Liver (tissue), 9 donors: ENCODE measurements around the gene LGR4. TPM values are rescaled to one million over a fixed set of nuclear protein-coding genes. Genes with fewer than 3 reads are reported as not detected.

Experiments used
- DNase-seq: peaks from one replicate; pipeline ENCODE4 v3.0.0-alpha.2; 2017; ENCODE audit warnings: low spot score
- H3K27ac ChIP-seq, 2 donors: one replicate each; pipeline ENCODE4 v1.7.0; 2013; ENCODE audit warnings: inconsistent platforms in 2 of 2, low read length in 2 of 2, control low read depth in 1 of 2, low read depth in 1 of 2, mild to moderate bottlenecking in 1 of 2
- H3K27me3 ChIP-seq, 4 donors: one replicate each; pipeline versions ENCODE4 v1.6.1 to v1.7.0; 2013; ENCODE audit warnings: low read length in 3 of 4, inconsistent platforms in 1 of 4, mild to moderate bottlenecking in 1 of 4, moderate library complexity in 1 of 4; ENCODE audit not compliant: control insufficient read depth in 4 of 4, insufficient read depth in 4 of 4
- H3K36me3 ChIP-seq, 4 donors: one replicate each; pipeline versions ENCODE4 v1.6.1 to v1.7.0; 2013; ENCODE audit warnings: low read length in 3 of 4, mild to moderate bottlenecking in 3 of 4, low read depth in 1 of 4, moderate library complexity in 1 of 4; ENCODE audit not compliant: control insufficient read depth in 4 of 4, insufficient read depth in 3 of 4
- H3K4me1 ChIP-seq, 4 donors: one replicate each; pipeline versions ENCODE4 v1.6.1 to v1.7.0; 2013; ENCODE audit warnings: low read length in 3 of 4, mild to moderate bottlenecking in 3 of 4, moderate library complexity in 1 of 4; ENCODE audit not compliant: control insufficient read depth in 4 of 4, insufficient read depth in 4 of 4
- H3K4me3 ChIP-seq, 3 donors: one replicate each; pipeline versions ENCODE4 v1.6.1 to v1.7.0; 2013; ENCODE audit warnings: low read length in 3 of 3, control low read depth in 1 of 3, low read depth in 1 of 3, mild to moderate bottlenecking in 1 of 3
- H3K9ac ChIP-seq, 2 donors: one replicate each; pipeline ENCODE4 v1.7.0; 2013; ENCODE audit warnings: low read length in 2 of 2, mild to moderate bottlenecking in 2 of 2, moderate library complexity in 2 of 2, control low read depth in 1 of 2, low read depth in 1 of 2
- H3K9me3 ChIP-seq, 4 donors: one replicate each; pipeline versions ENCODE4 v1.6.1 to v1.7.0; 2013; ENCODE audit warnings: low read length in 3 of 4; ENCODE audit not compliant: control insufficient read depth in 4 of 4
- ATF3 ChIP-seq: IDR thresholded peaks from 2 replicates; pipeline ENCODE4 v1.6.1; 2016; ENCODE audit warnings: antibody characterized with exemption
- HNF4A ChIP-seq, 2 donors: conservative IDR thresholded peaks; 2 replicates each; pipeline ENCODE4 v1.6.1; 2016; ENCODE audit warnings: antibody characterized with exemption in 2 of 2, mild to moderate bottlenecking in 2 of 2
- HNF4G ChIP-seq: IDR thresholded peaks from 2 replicates; pipeline ENCODE4 v1.6.1; 2016; ENCODE audit warnings: antibody characterized with exemption
- NR2F2 ChIP-seq: IDR thresholded peaks from 2 replicates; pipeline ENCODE4 v1.6.1; 2016; ENCODE audit warnings: antibody characterized with exemption
- RAD21 ChIP-seq, 2 donors: IDR thresholded peaks; 2 replicates each; pipeline ENCODE4 v1.6.1; 2016; ENCODE audit warnings: antibody characterized with exemption in 2 of 2, mild to moderate bottlenecking in 2 of 2
- SP1 ChIP-seq: IDR thresholded peaks from 2 replicates; pipeline ENCODE4 v1.6.1; 2018; ENCODE audit warnings: antibody characterized with exemption, mild to moderate bottlenecking
- TAF1 ChIP-seq: conservative IDR thresholded peaks from 2 replicates; pipeline ENCODE4 v1.6.1; 2016; ENCODE audit warnings: antibody characterized with exemption, mild to moderate bottlenecking
- YY1 ChIP-seq: IDR thresholded peaks from 2 replicates; pipeline ENCODE4 v1.6.1; 2016; ENCODE audit warnings: antibody characterized with exemption, mild to moderate bottlenecking
- ZBTB33 ChIP-seq: IDR thresholded peaks from 2 replicates; pipeline ENCODE4 v1.6.1; 2016; ENCODE audit warnings: antibody characterized with exemption
- WGBS: extraction: QIAGEN DNeasy Blood & Tissue Kit; methylation state at CpG from one replicate; pipeline ENCODE4 v1.1.7; 2013; 5-methylcytosine and 5-hydroxymethylcytosine counted together
- polyA plus RNA-seq, 2 donors: library from polyadenylated mRNA; stranded (reverse) in 1 of 2; unstranded in 1 of 2; fragments of 200-250 nt in 1 of 2; fragments of >200 nt in 1 of 2; fragmentation: Nextera tagmentation in 1 of 2; extraction: Ambion mirVana in 1 of 2; gene quantifications; one replicate each; pipeline versions ENCODE4 v1.2.1 to v1.2.3, GENCODE V29; 2013 to 2015
- total RNA-seq, 2 donors: library from RNA; depleted of rRNA; stranded (reverse); fragments of >200 nt; gene quantifications; one replicate each; pipeline ENCODE4 v1.2.3, GENCODE V29; 2014
- TF ChIP-seq, protein P1 (sequence below): fragments of 150-350 bp; IDR thresholded peaks from 2 replicates; pipeline ENCODE4 v1.5.1; 2017; ENCODE audit warnings: improper control_type of control experiment, low read depth, low read length; ENCODE audit not compliant: missing input control
- TF ChIP-seq, protein P2 (sequence below): IDR thresholded peaks from 2 replicates; pipeline ENCODE4 v1.6.1; 2016; ENCODE audit warnings: antibody characterized with exemption, mild to moderate bottlenecking
- donor health status: healthy.
- donor health status: healthy.
- donor health status: healthy.
- donor health status: healthy.
- donor health status: healthy.

Gene LGR4
- total and polyA plus RNA-seq, 4 donors: 13.7 to 95.3 (median 42.5) TPM

DNA sequence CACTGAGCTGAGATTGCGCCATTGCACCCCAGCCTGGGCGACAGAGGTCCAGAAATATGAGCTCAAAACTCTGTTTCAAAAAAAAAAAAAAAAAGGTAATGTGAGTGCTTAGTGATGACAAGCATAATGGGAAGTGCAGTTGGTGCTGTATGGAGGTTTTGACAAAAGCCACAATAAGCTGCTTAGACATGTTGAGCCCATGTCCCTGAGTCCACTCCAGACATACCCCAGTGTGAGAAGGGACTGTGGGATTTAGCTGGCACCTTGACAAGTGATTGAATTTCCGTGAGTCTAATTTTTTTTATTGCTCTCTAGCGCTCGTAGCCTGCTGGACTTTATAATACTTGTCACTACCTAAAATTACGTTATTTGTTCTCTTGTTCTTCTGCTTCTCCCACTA, 15.1 kb upstream of the LGR4 start:
- Histone ChIP-seq H3K4me1 (peaks cover 0 to 4% (median 1%) of the 10 kb centered on the region in 4 donors), H3K9me3 (no peaks in the 10 kb centered on the region), H3K4me3 (no peak overlapping the region), H3K27me3 (no peaks in the 10 kb centered on the region), H3K36me3 (peaks cover 0 to 16% (median 11%) of the 10 kb centered on the region in 4 donors), H3K27ac (no peak overlapping the region), H3K9ac (no peak overlapping the region)
- WGBS: 85% methylated on average over 6 of the region's 6 CpGs
- no peak for TF ChIP-seq ZBTB33
- no peak for DNase-seq

- TF ChIP-seq, protein P1, sequence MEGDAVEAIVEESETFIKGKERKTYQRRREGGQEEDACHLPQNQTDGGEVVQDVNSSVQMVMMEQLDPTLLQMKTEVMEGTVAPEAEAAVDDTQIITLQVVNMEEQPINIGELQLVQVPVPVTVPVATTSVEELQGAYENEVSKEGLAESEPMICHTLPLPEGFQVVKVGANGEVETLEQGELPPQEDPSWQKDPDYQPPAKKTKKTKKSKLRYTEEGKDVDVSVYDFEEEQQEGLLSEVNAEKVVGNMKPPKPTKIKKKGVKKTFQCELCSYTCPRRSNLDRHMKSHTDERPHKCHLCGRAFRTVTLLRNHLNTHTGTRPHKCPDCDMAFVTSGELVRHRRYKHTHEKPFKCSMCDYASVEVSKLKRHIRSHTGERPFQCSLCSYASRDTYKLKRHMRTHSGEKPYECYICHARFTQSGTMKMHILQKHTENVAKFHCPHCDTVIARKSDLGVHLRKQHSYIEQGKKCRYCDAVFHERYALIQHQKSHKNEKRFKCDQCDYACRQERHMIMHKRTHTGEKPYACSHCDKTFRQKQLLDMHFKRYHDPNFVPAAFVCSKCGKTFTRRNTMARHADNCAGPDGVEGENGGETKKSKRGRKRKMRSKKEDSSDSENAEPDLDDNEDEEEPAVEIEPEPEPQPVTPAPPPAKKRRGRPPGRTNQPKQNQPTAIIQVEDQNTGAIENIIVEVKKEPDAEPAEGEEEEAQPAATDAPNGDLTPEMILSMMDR: peak; percentile 93
- TF ChIP-seq, protein P2, sequence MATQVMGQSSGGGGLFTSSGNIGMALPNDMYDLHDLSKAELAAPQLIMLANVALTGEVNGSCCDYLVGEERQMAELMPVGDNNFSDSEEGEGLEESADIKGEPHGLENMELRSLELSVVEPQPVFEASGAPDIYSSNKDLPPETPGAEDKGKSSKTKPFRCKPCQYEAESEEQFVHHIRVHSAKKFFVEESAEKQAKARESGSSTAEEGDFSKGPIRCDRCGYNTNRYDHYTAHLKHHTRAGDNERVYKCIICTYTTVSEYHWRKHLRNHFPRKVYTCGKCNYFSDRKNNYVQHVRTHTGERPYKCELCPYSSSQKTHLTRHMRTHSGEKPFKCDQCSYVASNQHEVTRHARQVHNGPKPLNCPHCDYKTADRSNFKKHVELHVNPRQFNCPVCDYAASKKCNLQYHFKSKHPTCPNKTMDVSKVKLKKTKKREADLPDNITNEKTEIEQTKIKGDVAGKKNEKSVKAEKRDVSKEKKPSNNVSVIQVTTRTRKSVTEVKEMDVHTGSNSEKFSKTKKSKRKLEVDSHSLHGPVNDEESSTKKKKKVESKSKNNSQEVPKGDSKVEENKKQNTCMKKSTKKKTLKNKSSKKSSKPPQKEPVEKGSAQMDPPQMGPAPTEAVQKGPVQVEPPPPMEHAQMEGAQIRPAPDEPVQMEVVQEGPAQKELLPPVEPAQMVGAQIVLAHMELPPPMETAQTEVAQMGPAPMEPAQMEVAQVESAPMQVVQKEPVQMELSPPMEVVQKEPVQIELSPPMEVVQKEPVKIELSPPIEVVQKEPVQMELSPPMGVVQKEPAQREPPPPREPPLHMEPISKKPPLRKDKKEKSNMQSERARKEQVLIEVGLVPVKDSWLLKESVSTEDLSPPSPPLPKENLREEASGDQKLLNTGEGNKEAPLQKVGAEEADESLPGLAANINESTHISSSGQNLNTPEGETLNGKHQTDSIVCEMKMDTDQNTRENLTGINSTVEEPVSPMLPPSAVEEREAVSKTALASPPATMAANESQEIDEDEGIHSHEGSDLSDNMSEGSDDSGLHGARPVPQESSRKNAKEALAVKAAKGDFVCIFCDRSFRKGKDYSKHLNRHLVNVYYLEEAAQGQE: no peak
- TF ChIP-seq HNF4A (conservative IDR thresholded peaks at IDR 0.05) (peak in 1 of 2 donors; percentile 10), YY1 (peak; percentile 17), HNF4G (no peak), RAD21 (IDR thresholded peaks at IDR 0.05) (peak; percentile 95 to 97)
- Histone ChIP-seq H3K9ac (no peak overlapping the region), H3K27me3 (no peaks in the 10 kb centered on the region), H3K4me3 (no peak overlapping the region), H3K9me3 (no peaks in the 10 kb centered on the region), H3K4me1 (peaks cover 0 to 4% (median 1%) of the 10 kb centered on the region in 4 donors), H3K27ac (peak overlapping the region in 1 of 2 donors; percentile 12), H3K36me3 (peaks cover 0 to 7% (median 3%) of the 10 kb centered on the region in 4 donors)
- DNase-seq: peak; percentile 57
- 46% methylated on average over 4 of the region's 4 CpGs for WGBS
These were observed 13.6 kb upstream of the LGR4 start for GRCh38 chr11:27485930-27486773.

DNA sequence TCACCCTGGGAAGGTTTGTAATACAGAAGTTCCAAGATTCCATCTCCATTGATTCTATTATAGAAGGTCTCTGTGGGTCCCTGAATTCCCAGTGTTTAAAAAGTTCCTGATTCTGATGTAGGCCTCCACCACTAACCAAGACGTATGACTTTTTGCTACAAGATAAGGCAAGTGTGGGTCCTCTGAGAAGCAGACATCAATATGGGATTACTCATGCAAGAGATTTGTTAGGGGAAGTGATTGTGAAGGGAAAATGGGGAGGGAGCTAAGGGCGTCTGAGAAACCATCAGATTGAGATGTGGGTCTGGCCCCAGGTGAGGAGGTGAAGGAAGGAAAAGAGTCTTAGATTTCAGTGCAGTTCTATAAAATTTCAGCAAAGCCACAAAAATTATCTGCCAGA, 10.2 kb upstream of the LGR4 start:
- 93% methylated on average over 2 of the region's 2 CpGs for WGBS

More for the DNA sequence above, 10.2 kb upstream of the LGR4 start:
- no peak overlapping the region for H3K4me3 ChIP-seq
- no peaks in the 10 kb centered on the region for H3K4me1 ChIP-seq
- H3K36me3 ChIP-seq: no peaks in the 10 kb centered on the region
- no peak for DNase-seq
- TF ChIP-seq YY1: no peak
- no peak for TF ChIP-seq SP1
- TF ChIP-seq HNF4G: no peak
- TF ChIP-seq NR2F2: no peak
- TF ChIP-seq ATF3: no peak
- TF ChIP-seq TAF1: no peak
- no peaks in the 10 kb centered on the region for H3K27me3 ChIP-seq
- H3K27ac ChIP-seq: no peak overlapping the region
- no peaks in the 10 kb centered on the region for H3K9me3 ChIP-seq
- H3K9ac ChIP-seq: no peak overlapping the region
